Measurements from ENCODE around the gene TOP3A. TPM values are rescaled to one million over a fixed set of nuclear protein-coding genes. Genes with fewer than 3 reads are reported as not detected.

The TOP3A gene
- polyA plus RNA-seq, 1 donor = 26.7 TPM

DNA sequence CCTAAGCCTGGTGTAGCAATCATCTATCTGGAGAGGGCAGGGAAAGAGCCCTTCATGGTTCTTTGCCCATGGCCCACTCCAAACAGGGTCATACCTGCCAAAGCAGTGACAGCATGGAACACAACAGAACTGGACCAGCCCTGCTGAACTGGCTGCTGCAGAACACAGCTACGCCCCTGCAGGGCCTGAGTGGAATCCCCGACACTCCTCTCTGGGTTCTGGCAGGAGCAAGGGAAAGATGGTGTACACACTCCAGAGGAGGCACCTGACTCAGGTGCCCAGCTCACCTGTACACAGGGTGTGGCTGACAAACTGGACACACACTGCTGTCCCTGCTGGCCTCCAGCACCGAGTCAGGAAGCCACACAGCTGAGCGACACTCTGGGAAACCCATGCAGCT lies 34.5 kb downstream of the TOP3A start:
- no peak for DNase-seq (ENCODE audit: low read depth)

DNA sequence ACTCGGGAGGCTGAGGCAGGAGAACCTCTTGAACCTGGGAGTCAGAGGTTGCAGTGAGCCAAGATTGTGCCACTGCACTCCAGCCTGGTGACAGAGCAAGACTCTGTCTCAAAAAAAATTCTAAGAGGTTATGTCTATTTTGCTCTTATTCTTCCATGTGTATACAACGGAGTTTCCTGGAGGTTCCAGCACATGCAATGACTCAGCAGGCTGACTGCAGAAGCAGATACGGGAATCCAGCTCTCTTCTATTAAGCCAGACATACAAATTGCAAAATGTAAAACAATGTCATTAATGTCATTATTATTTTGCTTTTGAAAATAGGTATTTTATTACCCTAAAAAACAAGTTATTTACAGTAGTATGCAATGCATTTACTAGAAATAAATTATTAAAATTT lies 35.9 kb downstream of the TOP3A start:
- no peak for DNase-seq (ENCODE audit: low read depth)

DNA sequence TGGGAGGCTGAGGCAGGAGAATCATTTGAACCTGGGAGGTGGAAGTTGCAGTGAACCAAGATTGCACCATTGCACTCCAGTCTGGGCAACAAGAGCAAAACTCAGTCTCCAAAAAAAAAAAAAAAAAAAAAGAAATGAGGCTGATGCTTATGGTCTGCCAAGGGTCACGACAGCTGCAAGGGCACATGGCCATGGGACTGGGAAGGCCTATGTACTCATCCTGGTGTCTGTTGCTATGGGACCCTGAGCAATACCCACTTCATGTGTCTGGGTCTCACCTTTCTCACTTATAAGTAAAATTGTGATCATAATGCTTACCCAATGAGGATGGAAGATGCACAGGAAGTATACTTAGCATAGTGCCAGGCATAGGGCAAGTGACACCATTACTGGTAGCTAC lies 37.7 kb downstream of the TOP3A start:
- DNase-seq (ENCODE audit: low read depth) = no peak

DNA sequence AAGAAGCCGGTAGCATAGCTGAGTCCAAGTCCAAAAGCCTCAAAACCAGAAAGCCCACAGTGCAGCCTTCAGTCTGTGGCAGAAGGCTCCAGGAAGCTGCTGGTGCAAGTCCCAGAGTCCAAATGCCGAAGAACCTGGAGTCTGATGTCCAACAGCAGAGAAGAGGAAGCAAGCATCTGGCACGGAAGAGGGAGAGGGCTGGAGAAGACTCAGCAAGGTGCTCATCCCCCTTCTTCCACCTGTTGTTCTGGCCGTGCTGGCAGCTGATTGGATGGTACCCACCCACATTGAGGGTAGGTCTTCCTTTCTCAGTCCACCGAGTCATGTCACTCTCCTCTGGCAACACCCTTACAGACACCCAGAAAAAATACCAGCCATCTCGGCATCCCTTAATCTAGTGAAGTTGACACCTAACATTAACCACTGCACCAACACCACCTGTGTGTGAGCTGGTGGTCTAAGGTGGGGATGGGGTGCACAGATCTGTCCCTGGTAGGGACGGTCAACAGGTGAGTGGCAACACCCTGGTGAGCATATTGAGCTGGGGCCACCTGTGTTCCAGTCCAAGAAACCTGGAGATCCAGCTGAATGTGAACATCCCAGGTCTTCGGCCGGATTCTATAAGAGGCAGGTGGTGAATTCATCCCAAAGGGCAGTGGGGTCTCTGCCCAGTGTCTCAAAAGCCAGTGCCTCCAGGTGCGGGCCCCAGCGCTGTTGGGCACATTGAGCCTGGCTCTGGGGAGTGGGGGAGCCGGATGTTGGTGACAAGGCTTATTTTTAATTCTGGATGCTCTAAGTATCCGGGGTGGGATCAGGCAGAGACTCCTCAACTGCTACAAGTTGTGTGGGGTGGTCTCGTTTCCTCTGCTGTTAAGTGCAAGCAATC lies 44.5 kb downstream of the TOP3A start:
- DNase-seq (ENCODE audit: low read depth) = no peak

DNA sequence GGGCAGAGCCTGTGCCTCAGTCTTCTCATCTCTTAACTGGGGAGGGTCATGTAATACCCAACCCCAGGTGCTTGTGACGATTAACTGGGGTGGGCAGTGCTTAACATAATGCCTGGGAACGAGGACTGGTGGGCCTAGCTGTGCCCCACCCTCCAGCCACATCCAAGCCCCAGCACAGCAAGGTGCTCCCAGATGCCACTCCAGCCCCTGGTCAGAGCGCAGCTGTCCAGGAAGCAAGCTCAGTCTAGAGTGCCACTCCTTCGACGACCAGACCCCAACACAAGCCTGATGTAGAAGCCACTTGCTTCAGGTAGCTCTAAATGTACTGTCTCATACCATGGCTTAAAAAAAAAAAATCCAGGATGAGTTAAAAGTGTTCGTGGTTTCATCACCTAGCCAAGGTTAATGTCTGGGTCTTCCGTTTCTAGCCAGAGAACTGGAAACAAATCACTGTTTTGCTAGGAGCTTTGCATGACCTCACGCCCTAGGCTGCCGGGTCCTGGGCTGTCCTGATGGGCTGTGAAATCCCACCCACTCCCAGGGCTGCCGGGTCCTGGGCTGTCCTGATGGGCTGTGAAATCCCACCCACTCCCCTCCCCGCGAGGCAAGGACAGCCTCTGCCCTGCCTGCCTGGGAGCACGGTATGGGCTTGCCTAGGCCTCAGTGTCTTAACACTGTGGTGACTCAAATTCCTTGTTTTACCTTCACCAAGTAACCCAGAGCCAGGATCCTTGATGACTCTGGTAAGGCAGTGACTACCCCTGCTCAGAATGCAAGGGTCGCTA lies 46.7 kb downstream of the TOP3A start:
- DNase-seq (ENCODE audit: low read depth) = no peak

DNA sequence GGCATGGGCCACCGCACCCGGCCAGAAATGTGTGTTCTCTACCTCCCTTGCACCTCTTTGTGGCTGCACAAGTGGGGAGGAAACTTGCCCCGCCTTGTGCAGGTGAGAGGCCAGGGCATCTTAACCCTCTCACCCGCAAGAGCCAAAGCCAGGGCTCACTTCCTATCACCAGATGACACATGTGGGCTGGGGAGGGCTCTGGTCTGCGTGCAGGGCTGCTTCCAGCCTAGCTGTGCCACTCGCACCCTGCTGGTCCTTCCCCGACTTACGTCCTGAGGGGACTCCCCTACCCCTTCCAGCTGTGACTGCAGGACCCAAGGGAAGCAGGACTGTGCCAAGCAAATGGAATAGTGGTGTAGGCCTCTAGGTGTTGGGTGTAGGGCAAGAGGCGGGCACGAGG lies 47.4 kb downstream of the TOP3A start:
- DNase-seq (ENCODE audit: low read depth) = no peak

DNA sequence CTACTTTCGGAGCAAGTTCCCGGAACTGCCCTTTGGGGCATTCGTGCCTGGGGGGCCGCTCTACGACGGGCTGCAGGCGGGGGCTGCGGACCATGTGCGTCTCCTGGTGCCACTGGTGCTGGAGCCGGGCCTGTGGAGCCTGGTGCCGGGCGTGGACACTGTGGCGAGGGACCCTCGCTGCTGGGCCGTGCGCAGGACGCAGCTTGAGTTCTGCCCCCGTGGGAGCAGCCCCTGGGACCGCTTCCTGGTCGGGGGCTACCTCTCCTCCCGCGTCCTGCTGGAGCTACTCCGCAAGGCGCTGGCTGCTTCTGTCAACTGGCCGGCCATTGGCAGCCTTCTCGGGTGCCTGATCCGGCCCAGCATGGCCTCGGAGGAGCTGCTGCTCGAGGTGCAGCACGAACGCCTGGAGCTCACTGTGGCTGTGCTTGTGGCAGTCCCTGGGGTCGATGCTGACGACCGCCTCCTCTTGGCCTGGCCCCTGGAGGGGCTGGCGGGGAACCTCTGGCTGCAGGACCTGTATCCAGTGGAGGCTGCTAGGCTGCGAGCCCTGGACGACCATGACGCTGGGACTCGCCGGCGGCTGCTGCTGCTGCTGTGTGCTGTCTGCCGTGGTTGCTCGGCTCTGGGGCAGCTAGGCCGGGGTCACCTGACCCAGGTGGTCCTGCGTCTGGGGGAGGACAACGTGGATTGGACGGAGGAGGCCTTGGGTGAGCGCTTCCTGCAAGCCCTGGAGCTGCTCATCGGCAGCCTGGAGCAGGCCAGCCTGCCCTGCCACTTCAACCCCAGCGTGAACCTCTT lies 50.7 kb downstream of the TOP3A start:
- DNase-seq (ENCODE audit: low read depth) = no peak

DNA sequence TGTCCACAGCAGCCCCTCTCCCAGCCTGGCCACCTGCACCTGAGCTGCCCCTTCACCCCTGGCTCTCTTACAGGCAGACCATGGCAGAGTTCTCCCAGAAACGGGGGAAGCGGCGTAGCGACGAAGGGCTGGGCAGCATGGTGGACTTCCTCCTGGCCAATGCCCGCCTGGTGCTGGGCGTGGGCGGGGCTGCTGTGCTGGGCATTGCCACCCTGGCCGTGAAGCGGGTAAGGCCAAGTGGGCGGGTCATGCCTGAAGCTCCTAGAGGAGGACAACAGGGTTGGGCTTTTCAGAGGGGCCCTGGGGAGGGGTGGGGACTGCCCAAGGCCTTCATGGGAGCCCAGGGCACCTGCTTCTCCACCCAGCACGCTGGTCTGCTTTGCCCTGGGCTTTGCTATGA lies 52.2 kb downstream of the TOP3A start:
- DNase-seq (ENCODE audit: low read depth) = no peak

DNA sequence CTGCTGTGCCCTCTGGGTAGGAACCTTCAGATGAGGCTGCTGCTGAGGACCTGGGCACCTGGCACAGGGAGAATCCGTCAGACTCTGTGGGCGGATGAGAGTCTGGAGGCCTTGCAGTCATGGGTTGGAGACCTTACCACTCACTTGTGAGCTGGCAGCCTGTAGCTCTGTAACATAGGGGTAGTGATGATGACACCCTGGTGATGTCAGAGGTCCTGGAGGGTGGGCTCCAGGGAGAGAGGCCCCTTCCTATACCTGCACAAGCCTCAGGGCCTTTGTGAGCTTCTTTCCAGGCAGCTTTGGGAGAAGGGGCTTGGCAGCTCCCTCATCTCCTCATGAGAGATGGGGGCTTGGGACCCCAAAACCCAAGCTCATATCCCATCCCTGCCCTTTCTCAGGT lies 52.7 kb downstream of the TOP3A start:
- no peak for DNase-seq (ENCODE audit: low read depth)

DNA sequence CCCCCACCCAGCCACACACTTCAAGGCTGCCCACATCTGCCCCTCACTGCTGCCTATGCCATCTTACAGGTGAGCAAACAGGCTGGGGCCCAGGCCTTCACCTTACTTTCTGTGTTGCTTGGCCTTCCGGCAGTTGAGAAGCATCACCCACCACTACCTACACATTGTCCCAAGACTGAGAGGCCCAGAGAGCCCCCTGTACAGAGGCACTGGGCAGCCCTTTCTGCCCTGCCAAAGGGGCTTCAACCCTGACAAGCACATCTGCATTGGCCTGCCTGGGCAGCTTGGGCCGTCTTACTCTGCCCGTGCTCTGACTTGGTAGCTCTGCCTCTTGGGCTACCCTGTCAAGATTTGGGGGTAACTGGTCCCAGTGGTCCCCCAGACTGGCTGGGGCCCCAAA lies 53.1 kb downstream of the TOP3A start:
- no peak for DNase-seq (ENCODE audit: low read depth)

DNA sequence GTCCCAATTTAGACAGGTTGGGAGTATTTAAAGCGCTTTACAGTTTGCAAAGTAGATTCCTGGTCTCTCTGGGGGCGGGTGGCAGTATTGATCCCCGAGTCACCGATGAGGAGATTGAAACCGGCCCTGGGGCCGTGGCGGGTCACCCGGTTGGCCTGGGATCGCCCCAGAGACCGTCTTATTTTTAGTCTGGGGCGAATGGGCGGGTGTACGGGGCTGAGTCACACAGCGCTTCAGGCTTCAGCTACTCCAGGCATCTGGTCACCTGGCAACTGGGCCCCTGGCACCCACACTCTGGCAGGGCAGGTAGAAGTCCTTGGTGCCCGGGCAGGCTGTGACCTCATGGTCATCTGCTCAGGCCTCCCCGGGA lies 53.7 kb downstream of the TOP3A start:
- no peak for DNase-seq (ENCODE audit: low read depth)

DNA sequence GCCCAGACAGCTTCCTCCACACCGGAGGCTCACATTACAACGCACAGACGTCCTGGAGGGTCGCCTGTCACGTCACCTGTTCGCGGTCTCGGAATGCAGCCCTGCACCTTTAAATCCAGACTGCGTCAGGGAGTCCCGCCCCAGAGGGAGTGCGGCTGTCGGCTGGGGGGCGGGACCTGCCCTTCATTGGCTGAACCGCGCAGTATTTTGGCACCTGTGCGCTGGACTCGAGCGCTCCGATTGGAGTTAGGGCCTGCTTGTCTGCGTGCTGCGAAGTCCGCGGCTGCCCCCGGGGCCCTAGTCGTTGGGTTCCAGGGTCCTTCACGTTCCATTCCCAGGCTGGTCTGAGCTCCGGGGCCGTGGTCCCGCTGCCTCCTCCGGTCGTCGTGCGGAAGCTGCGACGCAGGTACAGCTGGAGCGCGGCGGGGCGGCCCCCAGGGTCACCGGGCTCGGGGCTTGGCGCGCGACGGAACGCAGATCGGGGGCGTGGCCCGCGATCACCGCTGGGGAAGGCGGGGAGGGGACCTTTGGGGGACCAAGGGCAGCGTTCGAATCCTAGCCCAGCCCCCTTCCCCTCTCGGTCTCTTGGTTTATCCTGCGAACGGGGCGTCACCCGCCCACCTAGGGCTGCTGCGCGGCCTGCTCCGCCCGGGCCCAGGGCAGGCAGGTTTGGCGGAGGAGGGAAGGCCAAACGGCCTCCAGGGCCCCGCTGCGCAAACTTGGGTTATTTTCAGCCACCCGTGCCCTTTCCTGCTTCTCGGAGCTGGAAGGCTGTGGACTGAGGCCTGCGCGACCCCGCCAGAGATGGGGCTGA lies 54.3 kb downstream of the TOP3A start, which contains the start of gene MIEF2:
TSS of gene MIEF2 (plus strand) at position 331 of the 814 bp plus-strand sequence. CDS start 2,059 bp downstream, outside the sequence.
- peak; percentile 86 for DNase-seq (ENCODE audit: low read depth)

DNA sequence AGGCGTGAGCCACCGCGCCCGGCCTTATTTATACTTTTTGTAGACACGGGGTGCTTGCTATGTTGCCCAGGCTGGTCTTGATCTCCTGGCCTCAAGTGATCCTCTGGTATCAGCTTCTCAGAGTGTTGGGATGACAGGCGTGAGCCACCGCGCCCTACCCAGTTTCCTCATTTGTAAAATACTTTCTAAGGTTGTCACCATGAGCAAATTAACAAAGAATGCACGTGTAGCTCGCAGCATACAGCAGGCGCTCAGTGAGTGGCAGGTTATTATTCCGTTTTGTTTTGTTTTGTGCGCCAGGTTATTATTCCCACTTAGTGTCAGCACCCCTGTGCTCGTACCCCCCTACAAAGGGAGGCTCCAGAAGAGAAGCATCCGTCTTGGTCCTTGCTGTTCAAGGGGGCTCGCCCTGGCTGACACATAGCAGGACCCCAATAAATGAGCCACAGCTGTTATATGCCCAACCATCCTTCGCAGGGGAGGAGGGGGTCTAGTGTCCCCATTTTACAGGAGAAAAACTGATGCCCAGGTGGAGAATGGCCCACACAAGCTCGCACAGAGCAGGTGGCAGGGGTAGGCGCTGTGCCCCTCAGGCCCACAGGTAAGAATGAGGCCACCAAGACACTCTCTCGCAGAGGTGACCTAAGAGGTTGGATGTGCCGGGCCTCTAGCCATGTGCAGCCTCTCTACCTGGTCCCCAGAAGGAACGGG lies 55.0 kb downstream of the TOP3A start:
- no peak for DNase-seq (ENCODE audit: low read depth)

DNA sequence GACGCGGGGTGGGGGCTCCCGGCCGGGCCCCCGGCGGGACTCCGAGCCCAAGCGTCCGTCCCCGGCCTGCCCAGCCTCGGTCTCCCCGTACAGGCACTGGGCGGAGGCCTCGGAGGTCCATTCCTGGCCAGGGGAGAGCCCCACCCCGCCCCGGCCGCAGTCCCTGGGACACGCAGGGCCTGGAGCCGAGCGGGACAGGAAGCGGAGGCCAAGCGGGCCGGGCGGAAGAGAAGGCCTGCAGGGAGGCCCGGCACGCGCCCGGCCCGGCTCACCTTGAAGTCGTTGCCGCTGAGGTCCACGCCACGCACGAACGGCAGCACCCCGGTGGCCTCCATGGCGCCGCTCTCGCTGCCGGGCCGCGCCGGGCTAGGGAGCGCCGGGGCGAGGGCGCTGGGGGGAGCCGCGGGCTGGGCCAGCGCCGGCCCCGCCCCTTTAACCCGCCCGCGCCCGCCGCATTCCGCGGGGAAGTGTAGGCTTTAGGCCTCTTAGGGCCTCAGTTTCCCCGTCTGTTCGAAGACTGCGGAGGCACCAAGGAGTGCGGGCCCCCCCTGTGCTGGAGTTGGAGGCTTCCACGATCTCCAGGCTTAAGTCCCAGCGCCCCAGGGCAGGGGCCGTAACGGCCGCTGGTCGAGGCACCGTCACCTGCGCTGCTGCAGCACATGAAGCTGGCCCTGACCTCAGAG lies 56.3 kb downstream of the TOP3A start, which contains the start of gene FLII:
TSS of gene FLII (minus strand) at position 383 of the 683 bp plus-strand sequence. CDS start at position 335, 48 bp downstream.
- no peak for DNase-seq (ENCODE audit: low read depth)

DNA sequence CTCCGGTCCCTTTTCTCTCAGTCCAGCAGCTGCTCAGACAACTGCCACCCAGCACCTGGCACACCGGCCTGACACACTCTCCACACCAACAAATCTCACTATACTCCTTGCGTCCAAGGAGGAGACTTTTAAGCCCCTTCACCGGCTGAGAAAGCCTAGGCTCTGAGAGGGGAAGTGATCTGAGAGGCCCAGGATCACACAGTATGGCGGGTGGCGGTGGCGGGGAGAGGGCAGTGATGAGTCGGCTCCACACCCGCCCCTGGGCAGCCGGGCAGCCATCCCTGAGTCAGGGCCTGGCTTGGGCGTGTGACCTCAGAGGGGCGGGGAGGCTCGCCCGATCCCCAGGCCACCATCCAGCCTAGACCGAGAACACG lies 56.8 kb downstream of the TOP3A start:
- DNase-seq (ENCODE audit: low read depth) = no peak

DNA sequence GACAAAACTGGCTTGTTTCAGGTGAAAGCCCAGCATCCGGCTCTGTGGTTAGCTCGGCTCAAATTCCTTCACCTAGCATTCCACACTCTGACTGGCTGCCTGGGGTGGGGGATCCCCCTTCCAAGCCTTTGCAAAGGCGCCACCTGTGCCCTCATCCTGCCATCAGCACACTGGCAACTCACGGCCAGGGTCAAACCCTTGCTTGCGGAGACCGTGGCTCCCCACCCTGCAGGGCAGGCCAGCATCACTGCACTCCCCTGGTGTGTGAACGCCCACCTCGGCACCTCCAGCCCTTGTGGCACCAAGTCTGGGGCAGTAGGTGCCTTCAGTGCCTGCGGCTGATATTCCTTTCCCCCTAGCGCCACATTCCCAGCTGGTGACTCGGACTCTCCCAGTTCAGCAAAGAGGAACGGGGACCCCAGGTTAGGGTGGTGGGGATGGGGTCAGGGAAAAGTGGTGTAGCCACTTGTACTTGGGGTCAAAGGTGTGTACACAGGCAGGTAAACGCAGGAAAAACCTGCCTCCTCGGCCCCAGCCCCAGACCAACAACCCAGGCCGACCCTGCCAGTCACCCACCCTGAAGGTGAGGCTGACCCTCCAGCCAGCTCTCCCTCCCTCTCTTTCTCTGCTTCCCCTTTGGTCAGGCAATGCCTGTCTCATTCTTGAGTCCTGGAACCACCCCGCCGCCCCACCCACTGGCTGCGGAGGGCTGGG lies 57.4 kb downstream of the TOP3A start:
- DNase-seq (ENCODE audit: low read depth) = no peak

DNA sequence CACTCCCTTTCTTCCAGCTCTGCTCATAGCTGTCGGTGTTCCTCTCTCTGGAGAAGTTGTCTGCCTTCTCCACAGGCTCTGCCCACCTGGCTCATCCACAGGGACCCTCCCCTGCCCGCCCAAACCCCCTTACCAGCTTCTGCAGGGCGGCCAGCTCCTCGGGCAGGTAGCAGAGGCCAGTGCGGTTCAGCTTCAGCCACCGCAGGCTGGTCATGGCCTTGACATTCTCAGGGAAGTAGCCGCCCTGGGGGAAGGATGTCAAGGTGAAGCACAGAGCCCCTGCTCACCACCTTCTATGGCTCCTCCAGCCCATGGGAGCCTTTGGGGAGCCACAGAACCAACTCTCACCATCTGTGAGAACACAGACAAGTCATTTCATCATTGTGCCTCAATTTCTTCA lies 58.0 kb downstream of the TOP3A start:
- DNase-seq (ENCODE audit: low read depth) = no peak

DNA sequence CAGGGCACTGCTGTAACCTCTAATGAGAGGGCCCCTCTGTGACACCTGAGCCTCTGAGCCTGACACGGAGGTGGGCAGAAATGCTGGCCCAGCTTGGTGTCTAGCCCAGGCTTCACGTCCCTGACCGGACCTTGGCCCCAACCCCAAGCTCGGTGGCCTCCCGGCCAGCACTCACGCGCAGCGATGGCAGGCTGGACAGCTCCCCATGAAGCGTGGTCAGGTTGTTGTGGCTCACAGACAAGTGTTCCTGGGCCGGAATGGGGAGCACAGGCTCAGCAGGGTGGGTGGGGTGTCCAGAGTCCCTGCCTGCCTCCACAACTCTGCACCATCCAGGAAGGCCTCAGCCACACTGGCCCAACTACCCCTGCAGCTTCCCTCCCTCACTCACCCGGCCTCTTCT lies 58.4 kb downstream of the TOP3A start:
- DNase-seq (ENCODE audit: low read depth) = no peak

Data from forelimb muscle (tissue), 1 donor.